Stimulated activated memory B cell treated with anti-CD40 and anti-IgM and Interleukin-4, amounts not matched to agents 10 μg/mL and 1 μg/mL and 100 μg/mL, for 72 hours (primary cell): ENCODE results near the gene TMEM39B.

ENCODE experiments used
- ATAC-seq: fragments of 150-1000 bp; cut with Tn5 transposase; 2 replicates; pipeline ENCODE4 v1.10.0; 2021
- H3K27ac Mint-ChIP-seq: one replicate; pipeline ENCODE4 v1.8.0; 2022; ENCODE audit warnings: mild to moderate bottlenecking, mixed read lengths
- H3K27me3 Mint-ChIP-seq: one replicate; pipeline ENCODE4 v1.8.0; 2022; ENCODE audit warnings: mixed read lengths
- H3K36me3 Mint-ChIP-seq: one replicate; pipeline ENCODE4 v1.8.0; 2022; ENCODE audit warnings: mixed read lengths
- H3K4me1 Mint-ChIP-seq: one replicate; pipeline ENCODE4 v1.8.0; 2022; ENCODE audit warnings: mixed read lengths
- H3K4me3 Mint-ChIP-seq: one replicate; pipeline ENCODE4 v1.8.0; 2022; ENCODE audit warnings: mild to moderate bottlenecking, moderate library complexity, mixed read lengths
- H3K9me3 Mint-ChIP-seq: one replicate; pipeline ENCODE4 v1.8.0; 2022; ENCODE audit warnings: mixed read lengths

TMEM39B gene

DNA sequence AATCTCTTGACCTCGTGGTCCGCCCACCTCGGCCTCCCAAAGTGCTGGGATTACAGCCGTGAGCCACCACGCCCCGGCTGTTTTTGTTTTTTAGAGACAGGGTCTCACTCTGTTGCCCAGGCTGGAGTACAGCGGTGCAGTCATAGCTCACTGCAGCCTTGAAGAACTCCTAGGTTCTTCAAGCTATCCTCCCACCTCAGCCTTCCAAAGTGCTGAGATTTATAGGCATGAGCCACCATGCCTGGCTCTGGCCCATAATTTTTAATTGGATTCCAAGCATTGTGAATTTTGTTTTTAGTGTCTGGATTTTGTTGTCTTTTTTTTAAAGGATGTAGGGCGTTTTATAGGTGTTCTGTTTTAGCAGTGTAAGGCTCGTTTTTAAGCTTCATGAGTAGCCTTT is 78.1 kb downstream of the TMEM39B start:
- no peaks in the 10 kb centered on the region for H3K27me3 Mint-ChIP-seq
- H3K9me3 Mint-ChIP-seq = peaks cover 3% of the 10 kb centered on the region
- H3K4me3 Mint-ChIP-seq = no peak overlapping the region
- H3K27ac Mint-ChIP-seq = no peak overlapping the region
- peaks cover 45% of the 10 kb centered on the region for H3K36me3 Mint-ChIP-seq
- peaks cover 31% of the 10 kb centered on the region for H3K4me1 Mint-ChIP-seq
- ATAC-seq = no peak

DNA sequence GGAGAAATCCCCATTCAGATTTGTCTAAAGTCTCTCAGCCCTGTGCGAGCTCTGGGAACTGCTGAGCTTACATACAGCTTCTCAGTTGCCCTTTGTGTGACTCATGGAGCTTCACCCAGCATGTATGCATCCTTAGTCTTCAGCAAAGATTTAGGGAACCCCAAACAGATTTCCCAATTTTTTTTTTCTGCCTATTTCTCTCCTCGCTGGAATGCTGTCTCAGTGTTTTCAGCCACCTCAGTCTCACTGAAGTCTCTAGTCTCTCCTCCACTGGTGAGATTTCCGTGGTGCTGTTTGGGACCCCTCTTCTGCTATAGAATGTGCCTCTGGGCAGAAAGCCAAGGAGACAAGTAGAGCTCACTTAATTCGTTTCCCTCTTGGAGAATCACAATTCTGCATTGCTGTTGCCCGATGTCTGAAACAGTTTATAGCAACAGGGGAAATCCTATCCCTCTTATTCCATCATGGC is 78.6 kb downstream of the TMEM39B start:
- H3K36me3 Mint-ChIP-seq = peaks cover 50% of the 10 kb centered on the region
- H3K4me3 Mint-ChIP-seq = no peak overlapping the region
- no peak overlapping the region for H3K27ac Mint-ChIP-seq
- H3K4me1 Mint-ChIP-seq = peaks cover 30% of the 10 kb centered on the region
- H3K27me3 Mint-ChIP-seq = no peaks in the 10 kb centered on the region
- peaks cover 3% of the 10 kb centered on the region for H3K9me3 Mint-ChIP-seq
- no peak for ATAC-seq
